Heart right ventricle (tissue), 16 donors: ENCODE results near the gene GPR25. TPM values are rescaled to one million over a fixed set of nuclear protein-coding genes. Genes with fewer than 3 reads are reported as not detected.

Experiments
- ATAC-seq, 8 donors: fragments of 200-7000 bp; cut with Tn5 transposase; one replicate each; pipeline ENCODE4 v1.9.1; 2020; ENCODE audit warnings: mild to moderate bottlenecking in 8 of 8, moderate library complexity in 8 of 8, moderate number of reproducible peaks in 1 of 8
- DNase-seq, 2 donors: peaks; one replicate each; pipeline ENCODE4 v3.0.0-alpha.2; 2020
- H3K27ac ChIP-seq, 10 donors: fragments of 200-600 bp; sonication (generic) in 2 of 10; one replicate each; pipeline versions ENCODE4 v1.5.0 to v1.8.0; 2020 to 2022; ENCODE audit warnings: mild to moderate bottlenecking in 3 of 10
- H3K27me3 ChIP-seq, 7 donors: fragments of 200-600 bp; one replicate each; pipeline ENCODE4 v1.8.0; 2021 to 2022; ENCODE audit warnings: mild to moderate bottlenecking in 2 of 7
- H3K36me3 ChIP-seq, 9 donors: fragments of 200-600 bp; sonication (generic) in 1 of 9; one replicate each; pipeline versions ENCODE4 v1.5.0 to v1.8.0; 2020 to 2022; ENCODE audit warnings: mild to moderate bottlenecking in 2 of 9
- H3K4me1 ChIP-seq, 9 donors: fragments of 200-600 bp; sonication (generic) in 1 of 9; one replicate each; pipeline versions ENCODE4 v1.5.0 to v1.8.0; 2020 to 2022; ENCODE audit warnings: mild to moderate bottlenecking in 4 of 9
- H3K4me3 ChIP-seq, 10 donors: fragments of 200-600 bp; sonication (generic) in 2 of 10; one replicate each; pipeline versions ENCODE4 v1.5.0 to v1.8.0; 2020 to 2022; ENCODE audit warnings: mild to moderate bottlenecking in 7 of 10, moderate library complexity in 2 of 10
- H3K9me3 ChIP-seq, 11 donors: fragments of 200-600 bp in 10 of 11; sonication (generic) in 2 of 11; one replicate each; pipeline versions ENCODE4 v1.5.0 to v1.8.0; 2013 to 2022; ENCODE audit warnings: mild to moderate bottlenecking in 2 of 11, control low read depth in 1 of 11, moderate library complexity in 1 of 11
- WGBS, 2 donors: extraction: QIAGEN DNeasy Blood & Tissue Kit; methylation state at CpG; one replicate each; pipeline ENCODE4 v1.1.7; 2013; ENCODE audit warnings: inconsistent platforms in 1 of 2; 5-methylcytosine and 5-hydroxymethylcytosine counted together
- intact Hi-C, 10 donors: fragments of 100-400 bp; cut with DNase I; formaldehyde crosslinking; loops; one replicate each; pipeline versions ENCODE4 v1.11.1 to v1.14.2; 2022
- polyA plus RNA-seq, 2 donors: library from polyadenylated mRNA; stranded (reverse); fragments of 200-250 nt; gene quantifications; one replicate each; pipeline ENCODE4 v1.2.3, GENCODE V29; 2013
- total RNA-seq, 10 donors: library from RNA; stranded (reverse); fragmentation: NEBNext Ultra II Directional in 3 of 10; extraction: Animal tissue kit (Norgen Biotek cat#: 25700) in 3 of 10; gene quantifications; one replicate each; pipeline versions ENCODE4 v1.2.1 to v1.2.4, GENCODE V29; 2021 to 2023
- TF ChIP-seq, protein P1 (sequence below), 9 donors: fragments of 200-600 bp; sonication (generic) in 2 of 9; IDR thresholded peaks; one replicate each; pipeline versions ENCODE4 v1.5.0 to v1.8.0; 2021 to 2022; ENCODE audit warnings: antibody characterized with exemption in 9 of 9, mild to moderate bottlenecking in 5 of 9, moderate library complexity in 1 of 9
- donor health status: Arrhythmogenic right ventricular cardiomyopathy.
- donor health status: ischemic (EF 13 %, LVEDD 7.1; RV severe dilation, severe dysfunction).
- donor health status: healthy with polysubstance abuse.
- donor health status: DM: no; HTN: yes; CAD: no.
- donor health status: DM: no; HTN: no; CAD: no.
- donor health status: ischemic (EF 25% LVEDD 6.9; RV normal size, moderate dysfunction).
- donor health status: ischemic (EF 25% LVEDD 5.7; RV mildly dilated, moderate dysfunction).
- donor health status: healthy.
- donor health status: DM: yes; HTN: yes; CAD: no.
- donor health status: Ischemic cardiomyopathy.
- donor health status: ischemic (EF 35%, LVEDD 5.7; RV mildly dilated, moderate dysfunction).
- donor health status: nonischemic (EF 11% LVEDD 7.7; RV severe dilation, severe dysfunction).
- donor health status: DM: yes; HTN: yes; CAD: no.
- donor health status: PGD.
- donor health status: ischemic (EF 29% LVEDD 5.4; RV normal size, mild dysfunction).
- donor health status: nonischemic (EF 23%, LVEDD 6.1; RV moderate dilation, normal function).

Gene GPR25
- total and polyA plus RNA-seq, 12 donors: not detected

DNA sequence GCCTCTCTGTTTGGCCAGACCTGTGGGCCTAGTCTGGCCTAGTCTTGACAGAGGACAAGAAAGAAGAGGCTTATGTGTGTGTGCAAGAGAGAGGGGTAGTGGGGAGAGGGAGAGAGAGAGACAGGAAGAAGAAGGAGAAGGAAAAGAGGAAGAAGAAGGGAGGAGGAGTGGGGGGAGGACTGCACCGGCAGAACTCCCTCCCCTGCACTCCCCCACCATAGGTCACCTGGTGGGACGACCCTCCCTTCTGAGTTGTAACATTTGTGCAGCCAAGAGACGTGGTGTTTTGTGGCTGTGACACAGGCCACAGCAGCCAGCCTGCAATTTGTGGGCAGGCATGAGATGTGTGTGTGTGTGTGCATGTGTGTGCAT lies 26.2 kb downstream of the GPR25 start:
- peaks cover 0 to 5% (median 0%) of the 10 kb centered on the region in 9 donors for H3K4me1 ChIP-seq
- WGBS, 2 donors: 64 to 76% methylated on average over 3 of the region's 3 CpGs
- DNase-seq: no peak
- intact Hi-C loops: no loop called here
- no peaks in the 10 kb centered on the region for H3K36me3 ChIP-seq
- H3K9me3 ChIP-seq: no peaks in the 10 kb centered on the region
- H3K27me3 ChIP-seq: peaks cover 0 to 8% (median 2%) of the 10 kb centered on the region in 7 donors
- H3K27ac ChIP-seq: no peak overlapping the region
- ATAC-seq: no peak
- TF ChIP-seq, protein P1, sequence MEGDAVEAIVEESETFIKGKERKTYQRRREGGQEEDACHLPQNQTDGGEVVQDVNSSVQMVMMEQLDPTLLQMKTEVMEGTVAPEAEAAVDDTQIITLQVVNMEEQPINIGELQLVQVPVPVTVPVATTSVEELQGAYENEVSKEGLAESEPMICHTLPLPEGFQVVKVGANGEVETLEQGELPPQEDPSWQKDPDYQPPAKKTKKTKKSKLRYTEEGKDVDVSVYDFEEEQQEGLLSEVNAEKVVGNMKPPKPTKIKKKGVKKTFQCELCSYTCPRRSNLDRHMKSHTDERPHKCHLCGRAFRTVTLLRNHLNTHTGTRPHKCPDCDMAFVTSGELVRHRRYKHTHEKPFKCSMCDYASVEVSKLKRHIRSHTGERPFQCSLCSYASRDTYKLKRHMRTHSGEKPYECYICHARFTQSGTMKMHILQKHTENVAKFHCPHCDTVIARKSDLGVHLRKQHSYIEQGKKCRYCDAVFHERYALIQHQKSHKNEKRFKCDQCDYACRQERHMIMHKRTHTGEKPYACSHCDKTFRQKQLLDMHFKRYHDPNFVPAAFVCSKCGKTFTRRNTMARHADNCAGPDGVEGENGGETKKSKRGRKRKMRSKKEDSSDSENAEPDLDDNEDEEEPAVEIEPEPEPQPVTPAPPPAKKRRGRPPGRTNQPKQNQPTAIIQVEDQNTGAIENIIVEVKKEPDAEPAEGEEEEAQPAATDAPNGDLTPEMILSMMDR (IDR thresholded peaks at IDR 0.05): no peak
- H3K4me3 ChIP-seq: no peak overlapping the region

DNA sequence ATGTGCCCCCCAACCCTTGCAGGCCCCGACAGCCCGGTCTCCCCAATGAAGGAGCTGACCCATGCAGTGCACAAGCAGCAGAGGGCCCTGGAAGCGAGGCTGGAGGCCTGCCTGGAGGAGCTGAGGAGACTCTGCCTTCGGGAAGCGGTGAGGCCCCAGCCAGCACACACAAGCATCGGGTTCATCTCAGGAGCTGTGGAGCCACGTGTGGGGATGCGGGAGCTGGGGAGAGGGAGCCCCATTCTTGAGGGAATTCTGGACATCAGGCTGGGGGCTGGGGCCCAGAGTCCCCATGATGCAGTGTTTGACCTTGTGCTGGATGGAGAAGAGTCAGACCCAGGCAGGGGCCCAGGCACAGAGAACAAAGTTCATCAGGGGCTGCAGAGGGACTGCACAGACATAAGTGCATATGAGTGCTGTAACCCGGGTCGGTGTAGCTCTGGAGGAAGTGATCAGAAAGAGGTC lies 26.7 kb downstream of the GPR25 start:
- TF ChIP-seq, protein P1 (IDR thresholded peaks at IDR 0.05): no peak

DNA sequence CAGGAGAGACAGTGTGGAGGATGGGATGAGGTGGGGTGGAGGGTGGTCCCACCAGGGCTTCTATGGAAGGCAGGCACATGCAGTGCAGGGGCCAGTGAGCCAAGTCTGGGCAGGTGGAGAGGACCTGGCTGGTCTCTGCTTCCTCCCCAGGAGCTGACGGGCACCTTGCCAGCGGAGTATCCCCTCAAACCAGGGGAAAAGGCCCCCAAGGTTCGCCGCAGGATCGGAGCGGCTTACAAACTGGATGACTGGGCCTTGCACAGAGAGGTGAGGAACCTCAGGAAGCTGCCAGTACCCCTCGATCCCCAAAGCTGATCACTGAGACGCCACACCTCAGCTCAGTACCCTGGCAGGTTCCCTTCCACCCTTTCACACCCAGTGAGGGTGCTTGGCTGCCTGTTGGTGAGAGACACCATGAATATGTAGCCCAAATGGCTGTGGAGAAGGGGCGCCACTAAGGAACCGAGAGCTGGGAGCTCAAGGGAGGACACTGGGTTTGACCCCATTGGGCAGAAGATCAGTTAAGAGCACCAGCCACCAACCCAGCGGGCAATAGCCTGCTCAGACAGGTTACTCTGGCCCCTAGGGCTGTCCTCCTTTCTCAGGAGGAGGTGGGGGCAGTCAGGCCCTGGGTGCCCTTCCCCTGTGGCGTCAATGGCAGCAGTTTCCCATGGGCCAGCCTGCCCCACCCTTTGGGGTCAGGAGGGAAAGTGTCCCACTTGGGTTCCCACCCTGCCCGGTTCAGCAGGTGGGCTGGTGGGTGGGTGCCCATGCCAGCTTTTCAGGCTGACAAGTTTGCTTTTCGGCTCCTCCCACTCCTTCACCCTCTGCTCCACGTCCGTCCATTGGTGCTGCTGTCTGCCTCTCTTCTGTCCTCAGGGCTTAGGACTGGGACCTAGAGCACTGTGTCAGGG lies 27.4 kb downstream of the GPR25 start:
- 93% methylated on average over 16 of the region's 16 CpGs for WGBS, 2 donors
- Histone ChIP-seq H3K4me3 (no peak overlapping the region), H3K9me3 (no peaks in the 10 kb centered on the region), H3K36me3 (no peaks in the 10 kb centered on the region), H3K27me3 (peaks cover 0 to 6% (median 0%) of the 10 kb centered on the region in 7 donors), H3K4me1 (peaks cover 0 to 5% (median 0%) of the 10 kb centered on the region in 9 donors), H3K27ac (no peak overlapping the region)
- intact Hi-C loops: loop anchor here in 1 of 10 donors (10.0 kb wide), 1 partner anchor 145 kb away; no protein-coding TSS in a partner anchor
- DNase-seq (no peak), ATAC-seq (no peak)
- TF ChIP-seq, protein P1 (IDR thresholded peaks at IDR 0.05): no peak

More for the DNA sequence above, 26.7 kb downstream of the GPR25 start:
- Histone ChIP-seq H3K4me1 (peaks cover 0 to 5% (median 0%) of the 10 kb centered on the region in 9 donors), H3K27me3 (peaks cover 0 to 6% (median 0%) of the 10 kb centered on the region in 7 donors), H3K36me3 (no peaks in the 10 kb centered on the region), H3K9me3 (no peaks in the 10 kb centered on the region), H3K27ac (no peak overlapping the region), H3K4me3 (no peak overlapping the region)
- no peak for DNase-seq
- 93 to 95% methylated on average over 10 of the region's 10 CpGs for WGBS, 2 donors
- intact Hi-C loops: no loop called here
- ATAC-seq: no peak

DNA sequence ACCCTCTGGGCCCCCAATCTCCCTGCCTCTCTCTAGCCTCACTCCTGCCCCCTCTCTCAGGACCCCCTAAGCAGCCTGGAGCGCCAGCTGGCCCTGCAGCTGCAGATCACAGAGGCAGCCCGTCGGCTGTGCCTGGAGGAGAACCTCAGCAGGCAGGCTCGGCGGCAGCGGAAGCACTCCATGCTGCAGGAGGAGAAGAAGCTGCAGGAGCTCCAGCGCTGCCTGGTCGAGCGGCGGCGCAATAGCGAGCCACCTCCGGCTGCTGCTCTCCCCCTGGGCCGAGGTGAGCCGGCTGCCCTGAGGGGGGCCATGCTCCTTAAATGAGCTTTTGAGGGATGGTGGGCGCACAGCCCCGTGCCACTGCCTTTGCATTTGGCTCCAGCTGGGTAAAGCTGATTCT lies 28.1 kb downstream of the GPR25 start:
- intact Hi-C loops: loop anchor here in 1 of 10 donors (10.0 kb wide), 1 partner anchor 144 kb away; no protein-coding TSS in a partner anchor
- Histone ChIP-seq H3K9me3 (no peaks in the 10 kb centered on the region), H3K4me3 (no peak overlapping the region), H3K36me3 (no peaks in the 10 kb centered on the region), H3K27me3 (peaks cover 0 to 6% (median 0%) of the 10 kb centered on the region in 7 donors), H3K4me1 (peaks cover 0 to 8% (median 0%) of the 10 kb centered on the region in 9 donors), H3K27ac (no peak overlapping the region)
- TF ChIP-seq, protein P1 (IDR thresholded peaks at IDR 0.05): no peak
- DNase-seq (no peak), ATAC-seq (no peak)
- WGBS, 2 donors: 96 to 97% methylated on average over 17 of the region's 17 CpGs
